ENCODE results near the gene UVRAG. TPM values are rescaled to one million over a fixed set of nuclear protein-coding genes. Genes with fewer than 3 reads are reported as not detected.

The UVRAG gene
- total RNA-seq, 1 experiment from 2014 or later, result 13.0 TPM

GRCh38 chr11:75767793-75768111 is 47.3 kb upstream of the UVRAG start:
- Histone ChIP-seq H3K4me2 (ENCODE audit: low read length) (peak overlapping the region; percentile 95), H2AFZ (ENCODE audit: low read length) (peak overlapping the region; percentile 79), H3K4me1 (ENCODE audit: insufficient read depth, low read length) (peaks cover 46% of the 10 kb centered on the region), H3K27me3 (ENCODE audit: low read length) (no peaks in the 10 kb centered on the region), H3K4me3 (ENCODE audit: low read length) (peak overlapping the region; percentile 82), H3F3A (ENCODE audit: low read length, unreplicated experiment) (no peaks in the 10 kb centered on the region), H3K36me3 (ENCODE audit: low read depth, low read length) (no peaks in the 10 kb centered on the region), H3K9me2 (replicated peaks; ENCODE audit: low read length) (no peaks in the 10 kb centered on the region), H3K79me2 (ENCODE audit: low read length) (peaks cover 26% of the 10 kb centered on the region), H4K20me1 (ENCODE audit: low read length) (no peaks in the 10 kb centered on the region), H3K9me3 (ENCODE audit: low read length) (no peaks in the 10 kb centered on the region), H3K27ac (ENCODE audit: low read length) (no peak overlapping the region), H3K9ac (ENCODE audit: low read length) (peak overlapping the region; percentile 91)
- ATAC-seq (no peak), DNase-seq (no peak)
- CTCF ChIA-PET, result no interaction called here
- no peak; the same call in 1 of the 2 replicates for TF ChIP-seq CTCF (conservative IDR thresholded peaks at IDR 0.05; ENCODE audit: low read depth, low read length)
- TF ChIP-seq EZH2 (IDR thresholded peaks at IDR 0.05; ENCODE audit: low read length, unreplicated experiment), result no peak
- TF ChIP-seq EZH2phosphoT487 (IDR thresholded peaks at IDR 0.05; ENCODE audit: borderline replicate concordance, low read length), result no peak
- intact Hi-C loops (cut with micrococcal nuclease), result no loop called here
- POLR2A ChIA-PET (ENCODE audit: unreplicated experiment), result no interaction called here
- BruUV-seq (replicated peaks), result no TSS peak

DNA sequence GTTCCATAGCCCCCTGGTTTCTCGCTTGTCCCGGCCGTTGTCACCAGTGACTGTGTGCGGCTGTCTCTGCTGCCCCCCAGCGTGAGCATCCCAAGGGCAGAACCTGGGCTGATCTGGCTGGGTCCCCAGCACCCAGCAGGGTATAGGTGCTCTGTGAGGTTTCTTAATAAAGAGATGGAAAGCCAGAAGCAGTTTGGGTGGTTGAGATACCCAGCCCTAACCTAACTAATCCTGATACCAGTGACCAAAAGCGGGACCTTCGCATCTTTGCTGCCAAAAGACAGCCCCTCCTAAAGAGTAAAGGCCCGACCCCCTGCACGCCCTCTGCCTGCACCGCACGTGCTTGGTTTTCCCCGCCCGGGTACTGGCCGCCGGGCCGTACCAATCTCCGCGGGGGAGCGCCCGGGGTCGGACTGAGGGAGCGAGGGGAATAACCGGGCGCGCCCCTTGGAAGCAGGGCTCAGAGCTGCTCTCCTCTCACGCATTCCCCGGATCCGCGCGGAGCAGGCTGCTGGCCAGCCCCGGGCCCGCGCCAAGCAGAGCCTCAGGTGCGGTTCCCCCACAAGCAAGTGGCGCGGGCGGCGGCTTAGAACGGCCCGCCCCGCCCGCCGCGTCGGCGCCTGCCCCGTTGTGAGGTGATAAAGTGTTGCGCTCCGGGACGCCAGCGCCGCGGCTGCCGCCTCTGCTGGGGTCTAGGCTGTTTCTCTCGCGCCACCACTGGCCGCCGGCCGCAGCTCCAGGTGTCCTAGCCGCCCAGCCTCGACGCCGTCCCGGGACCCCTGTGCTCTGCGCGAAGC is 46.7 kb upstream of the UVRAG start, which contains the start of gene DGAT2:
Gene DGAT2 (plus strand): TSS at position 667 of the 797 bp plus-strand sequence. CDS start 214 bp downstream, outside the sequence.
- Histone ChIP-seq H3K4me3 (ENCODE audit: low read length) (peak within 1 kb of the TSS; percentile 82), H3K79me2 (ENCODE audit: low read length) (peaks cover 26% of the 10 kb centered on the region), H3K27ac (ENCODE audit: low read length) (peak within 1 kb of the TSS; percentile 63), H4K20me1 (ENCODE audit: low read length) (no peaks in the 10 kb centered on the region), H3K9me2 (replicated peaks; ENCODE audit: low read length) (no peaks in the 10 kb centered on the region), H3F3A (ENCODE audit: low read length, unreplicated experiment) (no peaks in the 10 kb centered on the region), H3K4me1 (ENCODE audit: insufficient read depth, low read length) (peaks cover 51% of the 10 kb centered on the region), H3K9me3 (ENCODE audit: low read length) (no peaks in the 10 kb centered on the region), H3K9ac (ENCODE audit: low read length) (peak within 1 kb of the TSS; percentile 91), H3K27me3 (ENCODE audit: low read length) (no peaks in the 10 kb centered on the region), H3K4me2 (ENCODE audit: low read length) (peak within 1 kb of the TSS; percentile 95), H2AFZ (ENCODE audit: low read length) (peak within 1 kb of the TSS; percentile 79), H3K36me3 (ENCODE audit: low read depth, low read length) (no peaks in the 10 kb centered on the region)
- ChIA-PET POLR2A (ENCODE audit: unreplicated experiment) (no interaction called here), CTCF (no interaction called here)
- intact Hi-C loops (cut with micrococcal nuclease), result no loop called here
- BruUV-seq (replicated peaks), result no TSS peak
- TF ChIP-seq CTCF (conservative IDR thresholded peaks at IDR 0.05; ENCODE audit: low read depth, low read length) (peak; percentile 57; the same call in 1 of the 2 replicates), EZH2 (IDR thresholded peaks at IDR 0.05; ENCODE audit: low read length, unreplicated experiment) (no peak), EZH2phosphoT487 (IDR thresholded peaks at IDR 0.05; ENCODE audit: borderline replicate concordance, low read length) (no peak)
- ATAC-seq, result peak; percentile 89
- DNase-seq, result peak; percentile 82

All from PC-3 (cell line).